KMS-11 (cell line): ENCODE data around the gene RPS28.
"Not testable (repeated sequence)": the region's sequence is repeated elsewhere in the genome, so short reads cannot be mapped to it uniquely, and the experiment has no call there.

Experiments
- H2AFZ ChIP-seq: fragments of 200-600 bp; sonication (generic); 2 replicates; pipeline ENCODE4 v1.6.1; 2016; ENCODE audit warnings: antibody characterized with exemption, mixed run types, low read depth
- H3K27ac ChIP-seq: fragments of 200-600 bp; sonication (generic); 2 replicates; pipeline ENCODE4 v1.6.1; 2016; ENCODE audit warnings: mild to moderate bottlenecking, mixed run types
- H3K27me3 ChIP-seq: fragments of 200-600 bp; sonication (generic); 2 replicates; pipeline ENCODE4 v1.6.1; 2017; ENCODE audit warnings: mild to moderate bottlenecking, low read depth, mixed run types, moderate library complexity; ENCODE audit not compliant: insufficient read depth
- H3K36me3 ChIP-seq: fragments of 200-600 bp; sonication (generic); 2 replicates; pipeline ENCODE4 v1.6.1; 2017; ENCODE audit warnings: mild to moderate bottlenecking, mixed run types; ENCODE audit not compliant: insufficient read depth
- H3K4me1 ChIP-seq: fragments of 200-600 bp; sonication (generic); 2 replicates; pipeline ENCODE4 v1.6.1; 2016; ENCODE audit warnings: mild to moderate bottlenecking, low read depth, mixed run types; ENCODE audit not compliant: poor library complexity, severe bottlenecking
- H3K4me2 ChIP-seq: fragments of 200-600 bp; sonication (generic); 2 replicates; pipeline ENCODE4 v1.7.0; 2016; ENCODE audit warnings: mild to moderate bottlenecking, mixed run types
- H3K4me3 ChIP-seq: fragments of 200-600 bp; sonication (generic); IDR thresholded peaks from 2 replicates; pipeline ENCODE4 v1.6.1; 2017; ENCODE audit warnings: low read depth, low read length, mixed read lengths; ENCODE audit not compliant: insufficient read depth
- H3K79me2 ChIP-seq: fragments of 200-600 bp; sonication (generic); 2 replicates; pipeline ENCODE4 v1.6.1; 2016; ENCODE audit warnings: low read depth, mixed run types; ENCODE audit not compliant: insufficient read depth
- H3K9ac ChIP-seq: fragments of 200-600 bp; sonication (generic); 2 replicates; pipeline ENCODE4 v1.6.1; 2016; ENCODE audit warnings: mild to moderate bottlenecking, mixed run types
- H4K20me1 ChIP-seq: fragments of 200-600 bp; sonication (generic); 2 replicates; pipeline ENCODE4 v1.6.1; 2016; ENCODE audit warnings: mild to moderate bottlenecking, mixed run types; ENCODE audit not compliant: insufficient read depth
- TF ChIP-seq, protein P1 (sequence below): fragments of 200-600 bp; sonication (generic); conservative IDR thresholded peaks from 2 replicates; pipeline ENCODE4 v1.6.1; 2017; ENCODE audit warnings: low read depth, mild to moderate bottlenecking, antibody characterized with exemption, low read length, moderate library complexity, mixed read lengths

RPS28 gene

DNA sequence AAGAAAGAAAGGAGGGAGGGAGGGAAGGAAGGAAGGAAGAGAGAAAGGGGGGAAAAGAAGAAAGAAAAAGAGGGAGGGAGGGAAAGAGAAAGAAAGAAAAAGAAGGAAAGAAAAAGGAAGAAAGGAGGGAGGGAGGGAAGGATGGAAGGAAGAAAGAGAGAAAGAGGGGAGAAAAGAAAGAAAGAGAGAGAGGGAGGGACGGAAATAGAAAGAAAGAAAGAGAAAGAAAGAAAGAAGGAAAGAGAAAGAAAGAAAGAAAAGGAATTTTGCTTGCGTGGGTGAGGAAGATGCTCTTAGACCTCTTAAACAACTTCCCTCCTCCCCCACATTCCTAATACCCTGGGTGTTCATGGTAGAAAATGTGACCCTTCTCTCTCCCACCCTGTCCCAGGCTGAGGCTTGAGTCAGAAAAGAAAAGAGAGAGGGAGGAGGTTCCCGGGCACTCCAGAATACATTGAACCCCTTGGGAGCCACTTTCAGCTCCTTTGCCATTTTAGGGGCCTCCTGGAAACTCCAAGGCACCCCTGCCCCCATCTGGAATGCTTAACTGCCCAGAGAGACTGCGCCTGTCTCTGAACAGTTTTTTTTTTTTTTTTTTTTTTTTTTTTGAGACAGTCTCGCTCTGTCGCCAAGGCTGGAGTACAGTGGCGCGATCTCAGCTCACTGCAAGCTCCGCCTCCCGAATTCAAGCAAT lies 31.0 kb downstream of the RPS28 start:
- Histone ChIP-seq H3K27ac (no peak overlapping the region), H3K4me1 (no peaks in the 10 kb centered on the region), H4K20me1 (no peaks in the 10 kb centered on the region), H3K27me3 (peaks cover 16% of the 10 kb centered on the region; the same call in 1 of the 2 replicates), H2AFZ (no peak overlapping the region), H3K4me3 (no peak overlapping the region), H3K79me2 (no peaks in the 10 kb centered on the region), H3K9ac (no peak overlapping the region), H3K36me3 (no peaks in the 10 kb centered on the region), H3K4me2 (no peak overlapping the region)
- TF ChIP-seq, protein P1, sequence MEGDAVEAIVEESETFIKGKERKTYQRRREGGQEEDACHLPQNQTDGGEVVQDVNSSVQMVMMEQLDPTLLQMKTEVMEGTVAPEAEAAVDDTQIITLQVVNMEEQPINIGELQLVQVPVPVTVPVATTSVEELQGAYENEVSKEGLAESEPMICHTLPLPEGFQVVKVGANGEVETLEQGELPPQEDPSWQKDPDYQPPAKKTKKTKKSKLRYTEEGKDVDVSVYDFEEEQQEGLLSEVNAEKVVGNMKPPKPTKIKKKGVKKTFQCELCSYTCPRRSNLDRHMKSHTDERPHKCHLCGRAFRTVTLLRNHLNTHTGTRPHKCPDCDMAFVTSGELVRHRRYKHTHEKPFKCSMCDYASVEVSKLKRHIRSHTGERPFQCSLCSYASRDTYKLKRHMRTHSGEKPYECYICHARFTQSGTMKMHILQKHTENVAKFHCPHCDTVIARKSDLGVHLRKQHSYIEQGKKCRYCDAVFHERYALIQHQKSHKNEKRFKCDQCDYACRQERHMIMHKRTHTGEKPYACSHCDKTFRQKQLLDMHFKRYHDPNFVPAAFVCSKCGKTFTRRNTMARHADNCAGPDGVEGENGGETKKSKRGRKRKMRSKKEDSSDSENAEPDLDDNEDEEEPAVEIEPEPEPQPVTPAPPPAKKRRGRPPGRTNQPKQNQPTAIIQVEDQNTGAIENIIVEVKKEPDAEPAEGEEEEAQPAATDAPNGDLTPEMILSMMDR = no peak

DNA sequence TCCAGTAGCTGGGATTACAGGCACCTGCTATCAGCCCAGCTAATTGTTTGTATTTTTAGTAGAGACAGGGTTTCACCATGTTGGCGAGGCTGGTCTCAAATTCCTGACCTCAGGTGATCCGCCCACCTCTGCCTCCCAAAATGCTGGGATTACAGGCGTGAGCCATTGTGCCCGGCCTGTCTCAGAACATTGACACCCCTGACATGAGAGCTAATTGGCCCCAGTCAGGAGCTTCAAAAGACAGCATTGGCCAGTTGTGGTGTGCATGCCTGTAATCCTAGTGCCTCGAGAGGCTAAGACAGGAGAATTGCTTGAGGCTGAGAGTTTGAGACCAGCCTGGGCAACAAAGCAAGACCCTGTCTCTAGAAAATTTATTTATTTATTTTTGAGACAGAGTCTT lies 31.5 kb downstream of the RPS28 start:
- not testable (repeated sequence) for H3K4me3 ChIP-seq, H2AFZ ChIP-seq
- H3K27me3 ChIP-seq = peaks cover 16% of the 10 kb centered on the region; the same call in 1 of the 2 replicates

DNA sequence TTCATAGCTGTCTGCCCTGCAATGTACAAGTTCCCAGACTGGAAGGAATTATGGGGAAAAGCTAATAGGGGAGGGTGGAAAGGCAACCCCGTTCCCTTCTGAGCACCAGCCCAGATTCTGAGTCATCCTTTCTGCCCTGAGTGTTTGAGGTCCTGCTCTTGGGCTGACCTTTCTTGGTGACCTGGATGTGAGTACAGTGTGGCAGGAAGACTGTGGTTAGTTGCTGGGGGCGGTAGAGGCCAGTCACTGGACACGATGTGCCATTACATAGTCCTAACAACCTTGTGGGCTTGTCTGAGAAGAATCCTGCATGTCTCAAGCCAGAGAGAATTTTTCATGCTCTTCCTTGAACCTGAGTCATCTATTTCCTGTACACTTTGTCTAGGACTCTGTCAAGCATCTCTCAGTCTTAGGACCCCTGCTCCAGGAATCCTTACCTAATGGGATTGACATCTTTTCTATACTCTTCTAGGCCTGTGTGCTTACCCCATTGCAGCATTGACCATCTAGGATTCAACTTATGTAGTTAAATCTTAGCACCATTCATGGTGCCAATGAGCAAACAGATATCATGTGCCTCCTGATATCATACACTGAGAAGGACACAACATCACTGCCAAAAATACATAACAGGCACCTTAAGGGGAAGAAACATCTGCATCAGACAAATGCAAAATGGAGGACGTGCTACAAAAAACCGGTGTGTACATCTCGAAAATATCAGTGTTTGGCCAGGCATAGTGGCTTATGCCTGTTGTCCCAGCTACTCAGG lies 34.5 kb downstream of the RPS28 start:
- Histone ChIP-seq H3K9ac (no peak overlapping the region), H3K27me3 (peaks cover 10% of the 10 kb centered on the region; the same call in 1 of the 2 replicates), H3K4me2 (no peak overlapping the region), H4K20me1 (no peaks in the 10 kb centered on the region), H3K36me3 (no peaks in the 10 kb centered on the region), H2AFZ (no peak overlapping the region), H3K27ac (no peak overlapping the region), H3K79me2 (no peaks in the 10 kb centered on the region), H3K4me1 (no peaks in the 10 kb centered on the region), H3K4me3 (no peak overlapping the region)
- TF ChIP-seq, protein P1 = no peak

More for the DNA sequence above, 31.5 kb downstream of the RPS28 start:
- H3K36me3 ChIP-seq, H3K79me2 ChIP-seq, H4K20me1 ChIP-seq, H3K9ac ChIP-seq, H3K4me1 ChIP-seq, H3K27ac ChIP-seq, H3K4me2 ChIP-seq: not testable (repeated sequence)

DNA sequence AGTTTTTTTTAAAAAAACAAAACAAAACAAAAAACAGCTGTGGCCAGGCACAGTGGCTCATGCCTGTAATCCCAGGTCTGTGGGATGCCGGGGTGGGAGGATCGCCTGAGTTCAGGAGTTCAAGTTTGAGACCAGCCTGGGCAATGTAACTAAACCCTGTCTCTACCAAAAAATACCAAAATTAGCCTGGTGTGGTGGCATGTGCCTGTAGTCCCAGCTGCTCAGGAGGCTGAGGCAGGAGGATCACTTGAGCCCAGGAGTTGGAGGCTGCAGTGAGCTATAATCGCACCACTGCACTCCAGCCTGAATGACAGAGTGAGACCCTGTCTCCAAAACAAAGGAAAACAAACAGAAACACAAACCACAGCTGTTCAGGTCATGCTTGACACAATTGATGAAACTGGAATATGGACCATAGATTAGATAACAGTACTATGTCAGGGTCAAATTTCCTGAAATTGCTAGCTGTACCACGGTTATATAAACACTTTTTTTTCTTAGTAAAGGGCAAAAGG lies 35.8 kb downstream of the RPS28 start:
- Histone ChIP-seq H3K27me3 (peaks cover 5% of the 10 kb centered on the region; the same call in 1 of the 2 replicates), H3K27ac (no peak overlapping the region), H3K36me3 (no peaks in the 10 kb centered on the region), H2AFZ (no peak overlapping the region), H3K4me3 (no peak overlapping the region), H4K20me1 (no peaks in the 10 kb centered on the region), H3K9ac (no peak overlapping the region), H3K79me2 (no peaks in the 10 kb centered on the region), H3K4me2 (no peak overlapping the region), H3K4me1 (peaks cover 5% of the 10 kb centered on the region)
- TF ChIP-seq, protein P1 = no peak
